HEK293 (cell line): ENCODE data around the gene TPSG1.
A peak's percentile ranks its signal among the peaks of the same experiment; 100 is the strongest.

ENCODE experiments used
- CTCF ChIA-PET: fragments of 350-600 bp; formaldehyde crosslinking; extraction: SDS; loops from one replicate; lab custom pipeline; 2021; ENCODE audit warnings: antibody characterized with exemption; lab: Yijun Ruan, JAX
- POLR2A ChIA-PET: fragments of 300-600 bp; formaldehyde crosslinking; extraction: SDS; loops from one replicate; lab custom pipeline; 2020; ENCODE audit warnings: antibody characterized with exemption, inconsistent platforms; lab: Yijun Ruan, JAX
- H3K27ac ChIP-seq: fragments of 200-500 bp; sonication (Bioruptor generic); 2 replicates; pipeline ENCODE4 v1.5.1; 2014; ENCODE audit warnings: low read depth, low read length, control low read depth, inconsistent platforms; ENCODE audit errors: extremely low read depth
- H3K36me3 ChIP-seq, 2 experiments: fragments of 200-500 bp in 1 of 2; sonication (Bioruptor generic) in 1 of 2; 1 replicate in 1 of 2; 2 replicates in 1 of 2; pipeline ENCODE4 v1.5.1; 2014 to 2017; ENCODE audit warnings: inconsistent platforms in 2 of 2, low read length in 2 of 2; ENCODE audit not compliant: control insufficient read depth in 2 of 2, insufficient read depth in 1 of 2
- H3K4me1 ChIP-seq: fragments of 200-500 bp; sonication (Bioruptor generic); 2 replicates; pipeline ENCODE4 v1.5.1; 2014; ENCODE audit warnings: mild to moderate bottlenecking, low read length, inconsistent platforms; ENCODE audit not compliant: control insufficient read depth, insufficient read depth
- H3K4me3 ChIP-seq: 2 replicates; pipeline ENCODE4 v1.5.1; 2011; ENCODE audit warnings: low read depth, mild to moderate bottlenecking, control low read depth, low read length, moderate library complexity
- H3K9me3 ChIP-seq: fragments of 200-500 bp; sonication (Bioruptor generic); 2 replicates; pipeline ENCODE4 v1.5.1; 2014; ENCODE audit warnings: low read depth, low read length, inconsistent platforms; ENCODE audit not compliant: control insufficient read depth, insufficient read depth
- BCL11B ChIP-seq: fragments of 450-650 bp; formaldehyde crosslinking; IDR thresholded peaks from 2 replicates; pipeline ENCODE4 v1.5.1; 2016; ENCODE audit warnings: low read depth, missing biosample characterization, missing genetic modification characterization
- HOXA7 ChIP-seq: sonication (generic); formaldehyde crosslinking; IDR thresholded peaks from 2 replicates; pipeline ENCODE4 v1.8.1; 2022; ENCODE audit warnings: missing genetic modification reagents, borderline replicate concordance
- KLF16 ChIP-seq: fragments of 450-650 bp; formaldehyde crosslinking; IDR thresholded peaks from 2 replicates; pipeline ENCODE4 v1.5.1; 2017; ENCODE audit warnings: missing biosample characterization, missing genetic modification characterization
- KLF8 ChIP-seq: fragments of 450-650 bp; formaldehyde crosslinking; IDR thresholded peaks from 2 replicates; pipeline ENCODE4 v1.5.1; 2016; ENCODE audit warnings: missing biosample characterization, missing genetic modification characterization
- SCRT1 ChIP-seq: fragments of 450-650 bp; formaldehyde crosslinking; IDR thresholded peaks from 2 replicates; pipeline ENCODE4 v1.5.1; 2016; ENCODE audit warnings: missing biosample characterization, missing genetic modification characterization, borderline replicate concordance
- ZBTB17 ChIP-seq: fragments of 450-650 bp; formaldehyde crosslinking; IDR thresholded peaks from 2 replicates; pipeline ENCODE4 v1.5.1; 2016; ENCODE audit warnings: missing biosample characterization, missing genetic modification characterization
- ZBTB7A ChIP-seq: fragments of 450-650 bp; formaldehyde crosslinking; IDR thresholded peaks from 2 replicates; pipeline ENCODE4 v1.5.1; 2016; ENCODE audit warnings: low read depth, missing biosample characterization, missing genetic modification characterization
- ZFHX2 ChIP-seq: fragments of 450-650 bp; formaldehyde crosslinking; conservative IDR thresholded peaks from 2 replicates; pipeline ENCODE4 v1.5.1; 2016; ENCODE audit warnings: missing biosample characterization, missing genetic modification characterization
- ZNF10 ChIP-seq: fragments of 450-650 bp; formaldehyde crosslinking; IDR thresholded peaks from 2 replicates; pipeline ENCODE4 v1.5.1; 2017; ENCODE audit warnings: missing biosample characterization, missing genetic modification characterization
- ZNF114 ChIP-seq: fragments of 450-650 bp; formaldehyde crosslinking; IDR thresholded peaks from 2 replicates; pipeline ENCODE4 v1.5.0; 2017; ENCODE audit warnings: missing biosample characterization, missing genetic modification characterization
- ZNF133 ChIP-seq: fragments of 450-650 bp; formaldehyde crosslinking; IDR thresholded peaks from 2 replicates; pipeline ENCODE4 v1.5.1; 2016; ENCODE audit warnings: missing biosample characterization, missing genetic modification characterization
- ZNF157 ChIP-seq: fragments of 450-650 bp; formaldehyde crosslinking; IDR thresholded peaks from 2 replicates; pipeline ENCODE4 v1.5.1; 2016; ENCODE audit warnings: missing biosample characterization, missing genetic modification characterization
- ZNF16 ChIP-seq: fragments of 450-650 bp; formaldehyde crosslinking; IDR thresholded peaks from 2 replicates; pipeline ENCODE4 v1.5.1; 2016; ENCODE audit warnings: low read depth, missing biosample characterization, missing genetic modification characterization
- ZNF175 ChIP-seq: fragments of 450-650 bp; formaldehyde crosslinking; IDR thresholded peaks from 2 replicates; pipeline ENCODE4 v1.5.1; 2016; ENCODE audit warnings: missing biosample characterization, missing genetic modification characterization
- ZNF19 ChIP-seq: fragments of 450-650 bp; formaldehyde crosslinking; IDR thresholded peaks from 2 replicates; pipeline ENCODE4; 2016; ENCODE audit warnings: missing biosample characterization, missing genetic modification characterization, low read depth
- ZNF266 ChIP-seq: fragments of 450-650 bp; formaldehyde crosslinking; IDR thresholded peaks from 2 replicates; pipeline ENCODE4 v1.5.1; 2016; ENCODE audit warnings: missing biosample characterization, missing genetic modification characterization, low read depth
- ZNF335 ChIP-seq: fragments of 450-650 bp; formaldehyde crosslinking; conservative IDR thresholded peaks from 2 replicates; pipeline ENCODE4 v1.5.1; 2016; ENCODE audit warnings: missing biosample characterization, missing genetic modification characterization
- ZNF366 ChIP-seq: fragments of 450-650 bp; formaldehyde crosslinking; conservative IDR thresholded peaks from 2 replicates; pipeline ENCODE4 v1.5.1; 2016; ENCODE audit warnings: missing biosample characterization, missing genetic modification characterization
- ZNF488 ChIP-seq: fragments of 450-650 bp; formaldehyde crosslinking; IDR thresholded peaks from 2 replicates; pipeline ENCODE4 v1.5.1; 2016; ENCODE audit warnings: missing biosample characterization, missing genetic modification characterization
- ZNF514 ChIP-seq: fragments of 450-650 bp; formaldehyde crosslinking; IDR thresholded peaks from 2 replicates; pipeline ENCODE4 v1.5.1; 2016; ENCODE audit warnings: missing biosample characterization, missing genetic modification characterization
- ZNF548 ChIP-seq: fragments of 450-650 bp; formaldehyde crosslinking; IDR thresholded peaks from 2 replicates; pipeline ENCODE4 v1.5.1; 2016; ENCODE audit warnings: missing biosample characterization, missing genetic modification characterization
- ZNF560 ChIP-seq: fragments of 450-650 bp; formaldehyde crosslinking; IDR thresholded peaks from 2 replicates; pipeline ENCODE4 v1.5.1; 2017; ENCODE audit warnings: missing biosample characterization, missing genetic modification characterization, borderline replicate concordance
- ZNF571 ChIP-seq: fragments of 450-650 bp; formaldehyde crosslinking; IDR thresholded peaks from 2 replicates; pipeline ENCODE4 v1.5.0; 2017; ENCODE audit warnings: missing biosample characterization, missing genetic modification characterization
- ZNF600 ChIP-seq: fragments of 450-650 bp; formaldehyde crosslinking; IDR thresholded peaks from 2 replicates; pipeline ENCODE4 v1.5.1; 2016; ENCODE audit warnings: missing biosample characterization, missing genetic modification characterization
- ZNF747 ChIP-seq: fragments of 450-650 bp; formaldehyde crosslinking; IDR thresholded peaks from 2 replicates; pipeline ENCODE4 v1.5.1; 2016; ENCODE audit warnings: missing biosample characterization, missing genetic modification characterization
- ZNF785 ChIP-seq: fragments of 450-650 bp; formaldehyde crosslinking; IDR thresholded peaks from 2 replicates; pipeline ENCODE4 v1.5.1; 2016; ENCODE audit warnings: missing biosample characterization, missing genetic modification characterization
- TF ChIP-seq, protein P1 (sequence below): fragments of 450-650 bp; formaldehyde crosslinking; IDR thresholded peaks from 2 replicates; pipeline ENCODE4 v1.5.1; 2016; ENCODE audit warnings: missing biosample characterization, missing genetic modification characterization
- TF ChIP-seq, protein P2 (sequence below): fragments of 450-650 bp; formaldehyde crosslinking; IDR thresholded peaks from 2 replicates; pipeline ENCODE4 v1.5.1; 2016; ENCODE audit warnings: missing biosample characterization, missing genetic modification characterization
- TF ChIP-seq, protein P3 (sequence below): fragments of 450-650 bp; formaldehyde crosslinking; IDR thresholded peaks from 2 replicates; pipeline ENCODE4 v1.5.1; 2016; ENCODE audit warnings: missing biosample characterization, missing genetic modification characterization

TPSG1 gene

GRCh38 chr16:1273816-1274215 is 48.7 kb upstream of the TPSG1 start:
- POLR2A ChIA-PET, result interaction anchor here (0.5 kb wide), 1 partner anchor 15 kb away, joined by 4 read pairs; no protein-coding TSS in a partner anchor
- peak; percentile 79; the same call in 1 of the 2 replicates for TF ChIP-seq ZNF10 (tag by site-specific recombination)
- no peak for TF ChIP-seq ZNF175 (tag by site-specific recombination)
- H3K27ac ChIP-seq, result no peak overlapping the region
- CTCF ChIA-PET, result no interaction called here
- no peaks in the 10 kb centered on the region for H3K36me3 ChIP-seq
- H3K9me3 ChIP-seq, result no peaks in the 10 kb centered on the region
- H3K4me3 ChIP-seq, result no peak overlapping the region
- peaks cover 12% of the 10 kb centered on the region for H3K4me1 ChIP-seq

- H3K27ac ChIP-seq, result peak overlapping the region; percentile 58; the same call in 1 of the 2 replicates
- H3K36me3 ChIP-seq, result no peaks in the 10 kb centered on the region
- POLR2A ChIA-PET, result no interaction called here
- H3K4me3 ChIP-seq, result no peak overlapping the region
- H3K9me3 ChIP-seq, result no peaks in the 10 kb centered on the region
- H3K4me1 ChIP-seq, result peaks cover 12% of the 10 kb centered on the region
- CTCF ChIA-PET, result no interaction called here
- TF ChIP-seq ZBTB7A (tag by site-specific recombination) (0 out of 2 replicates have a peak, but pooled peaks have one; percentile 28), ZFHX2 (tag by site-specific recombination) (peak; percentile 72), ZBTB17 (tag by site-specific recombination) (peak; percentile 99), ZNF157 (tag by site-specific recombination) (peak; percentile 45; the same call in 1 of the 2 replicates), ZNF366 (tag by site-specific recombination) (peak; percentile 99), ZNF114 (tag by site-specific recombination) (peak; percentile 18; the same call in 1 of the 2 replicates), SCRT1 (tag by site-specific recombination) (no peak), ZNF548 (tag by site-specific recombination) (0 out of 2 replicates have a peak, but pooled peaks have one; percentile 43), ZNF600 (tag by site-specific recombination) (no peak), ZNF19 (tag by site-specific recombination) (no peak), ZNF16 (tag by site-specific recombination) (no peak), ZNF560 (no peak), ZNF335 (tag by site-specific recombination) (peak; percentile 49), ZNF133 (tag by site-specific recombination) (0 out of 2 replicates have a peak, but pooled peaks have one; percentile 10), ZNF571 (peak; percentile 21; the same call in 1 of the 2 replicates), ZNF747 (peak; percentile 91; the same call in 1 of the 2 replicates), BCL11B (tag by site-specific recombination) (0 out of 2 replicates have a peak, but pooled peaks have one; percentile 9), KLF16 (no peak), ZNF488 (tag by site-specific recombination) (0 out of 2 replicates have a peak, but pooled peaks have one; percentile 56), ZNF266 (tag by site-specific recombination) (peak; percentile 39; the same call in 1 of the 2 replicates), HOXA7 (CRISPR knock-in tag) (no peak), KLF8 (tag by site-specific recombination) (0 out of 2 replicates have a peak, but pooled peaks have one; percentile 28), ZNF514 (0 out of 2 replicates have a peak, but pooled peaks have one; percentile 65), ZNF785 (0 out of 2 replicates have a peak, but pooled peaks have one; percentile 35)
- TF ChIP-seq, protein P1, sequence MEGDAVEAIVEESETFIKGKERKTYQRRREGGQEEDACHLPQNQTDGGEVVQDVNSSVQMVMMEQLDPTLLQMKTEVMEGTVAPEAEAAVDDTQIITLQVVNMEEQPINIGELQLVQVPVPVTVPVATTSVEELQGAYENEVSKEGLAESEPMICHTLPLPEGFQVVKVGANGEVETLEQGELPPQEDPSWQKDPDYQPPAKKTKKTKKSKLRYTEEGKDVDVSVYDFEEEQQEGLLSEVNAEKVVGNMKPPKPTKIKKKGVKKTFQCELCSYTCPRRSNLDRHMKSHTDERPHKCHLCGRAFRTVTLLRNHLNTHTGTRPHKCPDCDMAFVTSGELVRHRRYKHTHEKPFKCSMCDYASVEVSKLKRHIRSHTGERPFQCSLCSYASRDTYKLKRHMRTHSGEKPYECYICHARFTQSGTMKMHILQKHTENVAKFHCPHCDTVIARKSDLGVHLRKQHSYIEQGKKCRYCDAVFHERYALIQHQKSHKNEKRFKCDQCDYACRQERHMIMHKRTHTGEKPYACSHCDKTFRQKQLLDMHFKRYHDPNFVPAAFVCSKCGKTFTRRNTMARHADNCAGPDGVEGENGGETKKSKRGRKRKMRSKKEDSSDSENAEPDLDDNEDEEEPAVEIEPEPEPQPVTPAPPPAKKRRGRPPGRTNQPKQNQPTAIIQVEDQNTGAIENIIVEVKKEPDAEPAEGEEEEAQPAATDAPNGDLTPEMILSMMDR (tag by site-specific recombination), result peak; percentile 8; the same call in 1 of the 2 replicates
- TF ChIP-seq, protein P2, sequence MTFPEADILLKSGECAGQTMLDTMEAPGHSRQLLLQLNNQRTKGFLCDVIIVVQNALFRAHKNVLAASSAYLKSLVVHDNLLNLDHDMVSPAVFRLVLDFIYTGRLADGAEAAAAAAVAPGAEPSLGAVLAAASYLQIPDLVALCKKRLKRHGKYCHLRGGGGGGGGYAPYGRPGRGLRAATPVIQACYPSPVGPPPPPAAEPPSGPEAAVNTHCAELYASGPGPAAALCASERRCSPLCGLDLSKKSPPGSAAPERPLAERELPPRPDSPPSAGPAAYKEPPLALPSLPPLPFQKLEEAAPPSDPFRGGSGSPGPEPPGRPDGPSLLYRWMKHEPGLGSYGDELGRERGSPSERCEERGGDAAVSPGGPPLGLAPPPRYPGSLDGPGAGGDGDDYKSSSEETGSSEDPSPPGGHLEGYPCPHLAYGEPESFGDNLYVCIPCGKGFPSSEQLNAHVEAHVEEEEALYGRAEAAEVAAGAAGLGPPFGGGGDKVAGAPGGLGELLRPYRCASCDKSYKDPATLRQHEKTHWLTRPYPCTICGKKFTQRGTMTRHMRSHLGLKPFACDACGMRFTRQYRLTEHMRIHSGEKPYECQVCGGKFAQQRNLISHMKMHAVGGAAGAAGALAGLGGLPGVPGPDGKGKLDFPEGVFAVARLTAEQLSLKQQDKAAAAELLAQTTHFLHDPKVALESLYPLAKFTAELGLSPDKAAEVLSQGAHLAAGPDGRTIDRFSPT (tag by site-specific recombination), result peak; percentile 95
- TF ChIP-seq, protein P3, sequence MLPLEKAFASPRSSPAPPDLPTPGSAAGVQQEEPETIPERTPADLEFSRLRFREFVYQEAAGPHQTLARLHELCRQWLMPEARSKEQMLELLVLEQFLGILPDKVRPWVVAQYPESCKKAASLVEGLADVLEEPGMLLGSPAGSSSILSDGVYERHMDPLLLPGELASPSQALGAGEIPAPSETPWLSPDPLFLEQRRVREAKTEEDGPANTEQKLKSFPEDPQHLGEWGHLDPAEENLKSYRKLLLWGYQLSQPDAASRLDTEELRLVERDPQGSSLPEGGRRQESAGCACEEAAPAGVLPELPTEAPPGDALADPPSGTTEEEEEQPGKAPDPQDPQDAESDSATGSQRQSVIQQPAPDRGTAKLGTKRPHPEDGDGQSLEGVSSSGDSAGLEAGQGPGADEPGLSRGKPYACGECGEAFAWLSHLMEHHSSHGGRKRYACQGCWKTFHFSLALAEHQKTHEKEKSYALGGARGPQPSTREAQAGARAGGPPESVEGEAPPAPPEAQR (tag by site-specific recombination), result 0 out of 2 replicates have a peak, but pooled peaks have one; percentile 44
These were observed 47.6 kb upstream of the TPSG1 start for GRCh38 chr16:1272453-1273198.
